OCI-LY7 (cell line): ENCODE results near the gene CRYM. TPM values are rescaled to one million over a fixed set of nuclear protein-coding genes. Genes with fewer than 3 reads are reported as not detected.
A peak's percentile ranks its signal among the peaks of the same experiment; 100 is the strongest.

Experiments
- BruUV-seq: library from RNA; stranded (reverse); fragments of 400-500 nt; replicated peaks from 2 replicates; lab custom pipeline; 2021; lab: Mats Ljungman, UMichigan
- CTCF ChIA-PET: fragments of 300-600 bp; sonication (Branson Sonifier 250); formaldehyde crosslinking; loops from one replicate; lab custom pipeline; 2022; ENCODE audit warnings: antibody characterized with exemption; ENCODE audit not compliant: unreplicated experiment; lab: Charles Lee
- POLR2A ChIA-PET: fragments of 300-600 bp; sonication (Branson Sonifier 250); formaldehyde crosslinking; loops from one replicate; lab custom pipeline; 2022; ENCODE audit warnings: antibody characterized with exemption; lab: Charles Lee
- DNase-seq: peaks from one replicate; pipeline ENCODE4 v3.0.0-alpha.2; 2015; ENCODE audit warnings: low spot score
- H2AFZ ChIP-seq: fragments of 200-600 bp; sonication (generic), shearing (Covaris generic); 2 replicates; pipeline ENCODE4 v1.6.1; 2014; ENCODE audit warnings: mild to moderate bottlenecking, antibody characterized with exemption, low read length, moderate library complexity
- H3K27ac ChIP-seq: fragments of 200-600 bp; sonication (generic); 2 replicates; pipeline ENCODE4 v1.5.1; 2014; ENCODE audit warnings: mixed run types, low read depth, mild to moderate bottlenecking, moderate library complexity, low read length, inconsistent platforms; ENCODE audit not compliant: poor library complexity, severe bottlenecking
- H3K36me3 ChIP-seq: fragments of 200-600 bp; sonication (generic); 2 replicates; pipeline ENCODE4 v1.6.1; 2014; ENCODE audit warnings: mild to moderate bottlenecking, antibody characterized with exemption, low read length, moderate library complexity, mixed read lengths; ENCODE audit not compliant: insufficient read depth
- H3K4me1 ChIP-seq: fragments of 200-600 bp; sonication (generic); 2 replicates; pipeline ENCODE4 v1.5.1; 2014; ENCODE audit warnings: mild to moderate bottlenecking, low read length; ENCODE audit not compliant: insufficient read depth, poor library complexity, severe bottlenecking
- H3K4me2 ChIP-seq: fragments of 200-600 bp; sonication (generic); 2 replicates; pipeline ENCODE4 v1.6.1; 2014; ENCODE audit warnings: mild to moderate bottlenecking, low read length
- H3K4me3 ChIP-seq: fragments of 200-600 bp; sonication (generic); 2 replicates; pipeline ENCODE4 v1.5.1; 2014; ENCODE audit warnings: mild to moderate bottlenecking, low read depth, low read length; ENCODE audit not compliant: poor library complexity, severe bottlenecking
- H3K79me2 ChIP-seq: fragments of 200-600 bp; sonication (generic); 2 replicates; pipeline ENCODE4 v1.6.1; 2016; ENCODE audit warnings: low read depth, mild to moderate bottlenecking, low read length, moderate library complexity, mixed read lengths; ENCODE audit not compliant: insufficient read depth
- H3K9me2 ChIP-seq: fragments of 200-600 bp; sonication (generic); 2 replicates; pipeline ENCODE4 v1.6.1; 2016; ENCODE audit warnings: mild to moderate bottlenecking, low read length, mixed read lengths; ENCODE audit not compliant: insufficient read depth
- H3K9me3 ChIP-seq: fragments of 200-600 bp; sonication (generic); 2 replicates; pipeline ENCODE4 v1.6.1; 2014; ENCODE audit warnings: mild to moderate bottlenecking, mixed run types, low read length, mixed read lengths
- H4K20me1 ChIP-seq: fragments of 200-600 bp; sonication (generic); 2 replicates; pipeline ENCODE4 v1.6.1; 2014; ENCODE audit warnings: mild to moderate bottlenecking, antibody characterized with exemption, low read length, moderate library complexity, mixed read lengths; ENCODE audit not compliant: insufficient read depth
- CTCF ChIP-seq: fragments of 200-600 bp; sonication (generic); conservative IDR thresholded peaks from 2 replicates; pipeline ENCODE4 v1.5.1; 2014; ENCODE audit warnings: mild to moderate bottlenecking, antibody characterized with exemption, low read length, moderate library complexity, mixed read lengths
- EZH2phosphoT487 ChIP-seq: fragments of 200-600 bp; sonication (generic); IDR thresholded peaks from 2 replicates; pipeline ENCODE4 v1.6.1; 2018; ENCODE audit warnings: low read depth, borderline replicate concordance, mild to moderate bottlenecking, mixed run types, antibody characterized with exemption, low read length, moderate library complexity, mixed read lengths
- intact Hi-C: fragments of 100-400 bp; cut with micrococcal nuclease; formaldehyde crosslinking; loops from one replicate; pipeline ENCODE4 v1.10.0; 2022; ENCODE audit not compliant: unreplicated experiment
- total RNA-seq, 2 experiments: library from RNA; depleted of rRNA in 1 of 2; stranded (reverse); fragments of >200 nt in 1 of 2; shearing (Covaris generic) in 1 of 2; gene quantifications; 2 replicates each; pipeline ENCODE4 v1.2.3, GENCODE V29; 2014 to 2022

The CRYM gene
- total RNA-seq, 2 experiments from 2014 or later = 0.23 to 0.28 TPM

- no peak for TF ChIP-seq EZH2phosphoT487
- TF ChIP-seq CTCF = no peak
- intact Hi-C loops = no loop called here
- H3K9me3 ChIP-seq = no peaks in the 10 kb centered on the region
- ChIA-PET CTCF (no interaction called here), POLR2A (no interaction called here)
- no peaks in the 10 kb centered on the region for H4K20me1 ChIP-seq
- no peak overlapping the region for H3K27ac ChIP-seq
- no TSS peak for BruUV-seq
- H3K36me3 ChIP-seq = no peaks in the 10 kb centered on the region
- H3K4me2 ChIP-seq = no peak overlapping the region; the same call in 1 of the 2 replicates
- H3K9me2 ChIP-seq = no peaks in the 10 kb centered on the region
- no peak for DNase-seq
- no peaks in the 10 kb centered on the region for H3K79me2 ChIP-seq
- no peak overlapping the region for H3K4me3 ChIP-seq
- H3K4me1 ChIP-seq = peaks cover 19% of the 10 kb centered on the region
- H2AFZ ChIP-seq = no peak overlapping the region
Measured at GRCh38 chr16:21264571-21265036, 13.5 kb downstream of the CRYM start.

DNA sequence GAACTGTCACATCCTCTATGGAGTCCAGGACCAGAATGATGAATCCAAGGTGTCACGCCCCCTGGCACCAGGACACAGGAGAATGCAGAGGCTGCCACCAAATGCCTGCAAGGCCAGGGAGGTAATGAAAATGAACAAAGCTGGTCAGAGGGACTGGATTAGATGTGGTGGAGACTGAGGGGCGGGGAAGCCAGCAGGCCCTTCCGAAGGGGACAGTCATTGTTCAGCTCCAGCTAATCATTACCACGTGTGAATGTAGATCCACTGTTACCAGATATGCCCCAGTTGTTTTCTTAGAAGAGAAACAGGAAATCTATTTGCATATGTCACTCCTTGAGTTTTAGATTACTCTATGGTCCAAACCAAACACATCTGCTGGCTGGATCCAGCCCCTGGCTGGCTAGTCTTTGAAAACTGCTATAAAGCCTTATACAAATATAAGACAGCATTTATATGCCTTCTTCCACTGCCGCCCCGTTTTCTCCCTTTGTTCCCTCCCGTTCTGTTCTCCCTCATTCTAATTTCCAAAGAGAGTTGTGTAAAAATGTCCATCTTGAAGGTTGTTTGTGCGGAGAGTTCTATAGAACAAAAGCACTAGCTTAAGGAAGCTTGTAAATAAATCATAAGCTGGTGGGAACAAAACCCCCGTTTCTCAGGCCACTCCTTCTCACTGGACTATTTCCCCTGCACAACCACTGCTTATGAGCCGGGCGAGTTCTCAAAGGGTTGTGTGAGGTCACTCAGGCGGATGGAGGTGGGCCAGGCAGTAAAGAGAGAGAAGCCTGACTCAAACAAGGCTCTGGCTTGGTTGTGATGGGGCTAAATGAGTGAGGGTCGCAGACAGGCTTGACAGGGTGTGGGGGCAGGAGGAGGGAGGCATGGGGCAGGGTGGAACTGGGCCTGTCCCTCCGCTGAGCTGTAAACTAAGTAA, 14.2 kb downstream of the CRYM start:
- TF ChIP-seq CTCF (no peak), EZH2phosphoT487 (no peak)
- Histone ChIP-seq H3K9me3 (no peaks in the 10 kb centered on the region), H3K9me2 (no peaks in the 10 kb centered on the region), H3K36me3 (no peaks in the 10 kb centered on the region), H3K79me2 (no peaks in the 10 kb centered on the region), H4K20me1 (no peaks in the 10 kb centered on the region), H3K4me2 (peak overlapping the region; percentile 33), H3K4me1 (peaks cover 19% of the 10 kb centered on the region), H3K27ac (no peak overlapping the region), H2AFZ (no peak overlapping the region), H3K4me3 (no peak overlapping the region)
- POLR2A ChIA-PET = no interaction called here
- no TSS peak for BruUV-seq
- intact Hi-C loops = no loop called here
- CTCF ChIA-PET = no interaction called here
- DNase-seq = peak; percentile 53
